HG03460 (cell line): Measurements from ENCODE around the gene SNAPC5.
"Not testable (repeated sequence)": the region's sequence is repeated elsewhere in the genome, so short reads cannot be mapped to it uniquely, and the experiment has no call there.

Experiments
- ATAC-seq: cut with Tn5 transposase; IDR thresholded peaks from one replicate; pipeline ENCODE4 v1.9.1; 2021; ENCODE audit not compliant: unreplicated experiment

SNAPC5 gene

DNA sequence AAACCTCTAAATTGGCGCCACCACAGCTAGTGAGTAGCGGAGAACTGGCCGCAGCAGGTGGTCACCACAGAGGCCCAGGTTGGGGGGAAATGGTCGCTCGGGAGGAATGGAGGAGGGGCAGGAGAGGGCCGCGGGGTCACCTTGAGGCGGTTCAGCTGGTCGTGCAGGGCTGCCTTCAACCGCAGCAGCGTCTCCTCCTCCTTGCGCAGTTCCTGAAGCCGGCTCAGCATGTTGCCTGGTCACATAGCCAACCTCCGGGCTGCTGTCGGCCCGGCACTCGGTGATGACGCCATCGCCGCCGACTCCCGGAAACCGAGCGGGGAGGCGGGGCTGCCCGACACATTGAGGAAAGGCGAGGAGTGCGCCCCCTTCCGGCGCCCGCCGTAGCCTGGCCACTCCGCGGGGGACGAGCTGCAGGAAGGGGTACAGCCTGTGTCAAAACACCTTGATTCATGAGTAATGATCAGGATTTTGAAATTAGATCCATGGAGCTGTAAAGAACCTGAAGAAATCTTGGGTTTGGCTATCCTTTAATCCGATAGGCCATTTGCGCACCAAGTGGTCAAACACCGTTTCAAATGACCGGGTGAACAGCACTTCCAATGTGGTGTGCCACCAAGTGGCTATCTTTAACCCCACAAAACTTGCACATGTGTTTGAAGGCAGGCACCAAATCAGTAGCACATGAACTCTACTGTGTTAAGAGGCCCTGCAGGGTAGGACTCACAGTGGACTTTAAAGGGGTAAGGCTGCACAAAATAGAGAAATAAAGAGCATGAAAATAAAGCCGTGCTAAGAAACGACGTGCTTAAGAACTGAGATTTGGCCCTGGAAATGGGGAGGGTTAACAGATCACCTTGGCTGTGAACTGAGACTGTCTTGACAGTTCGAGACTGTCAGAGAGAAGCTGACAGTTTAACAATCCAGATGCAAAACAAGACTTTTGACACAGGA, at the start of gene SNAPC5:
Gene SNAPC5 (minus strand): TSS at position 261 of the 954 bp plus-strand sequence. CDS start 31 bp downstream, at position 230.
- peak; percentile 87 for ATAC-seq

DNA sequence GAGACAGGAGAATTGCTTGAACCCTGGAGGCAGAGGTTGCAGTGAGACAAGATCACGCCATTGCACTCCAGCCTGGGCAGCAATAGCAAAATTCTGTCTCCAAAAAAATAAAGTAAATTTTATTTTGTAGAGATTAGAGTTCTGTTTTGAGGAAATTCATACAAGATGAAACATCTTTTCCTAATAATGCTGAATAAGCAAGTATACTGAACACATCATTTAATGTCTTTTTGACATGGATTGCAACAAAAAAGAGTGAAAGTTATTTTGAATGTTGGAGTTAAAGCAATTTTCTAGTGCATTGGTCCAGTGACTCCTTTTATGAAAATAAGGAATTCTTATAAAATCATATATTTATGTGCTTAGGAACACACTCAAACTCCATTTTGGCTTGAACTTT, 47.7 kb upstream of the SNAPC5 start:
- ATAC-seq, result no peak

- ATAC-seq, result no peak
Observed at GRCh38 chr15:66542896-66543295, 45.3 kb upstream of the SNAPC5 start.

GRCh38 chr15:66535056-66535455, 37.5 kb upstream of the SNAPC5 start:
- ATAC-seq, result no peak

DNA sequence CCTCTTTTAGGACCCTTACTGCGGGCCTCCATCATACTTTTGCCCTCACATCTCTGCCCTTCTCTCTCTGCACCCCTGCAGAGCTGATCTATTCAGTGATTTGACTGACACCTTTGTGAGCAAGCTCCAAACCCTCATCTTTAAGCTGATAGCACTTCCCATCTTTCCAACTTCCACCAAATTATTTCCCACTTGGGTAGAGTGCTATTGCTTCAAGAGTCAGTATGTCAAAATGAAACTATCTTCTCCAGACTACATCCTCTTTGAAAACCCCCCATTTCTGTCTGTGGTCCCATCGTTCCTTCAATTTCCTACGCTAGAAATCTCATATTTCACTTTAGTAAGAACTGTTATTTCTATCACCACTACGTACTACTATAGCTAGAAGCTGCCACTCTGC, 27.3 kb upstream of the SNAPC5 start:
- ATAC-seq, result no peak

DNA sequence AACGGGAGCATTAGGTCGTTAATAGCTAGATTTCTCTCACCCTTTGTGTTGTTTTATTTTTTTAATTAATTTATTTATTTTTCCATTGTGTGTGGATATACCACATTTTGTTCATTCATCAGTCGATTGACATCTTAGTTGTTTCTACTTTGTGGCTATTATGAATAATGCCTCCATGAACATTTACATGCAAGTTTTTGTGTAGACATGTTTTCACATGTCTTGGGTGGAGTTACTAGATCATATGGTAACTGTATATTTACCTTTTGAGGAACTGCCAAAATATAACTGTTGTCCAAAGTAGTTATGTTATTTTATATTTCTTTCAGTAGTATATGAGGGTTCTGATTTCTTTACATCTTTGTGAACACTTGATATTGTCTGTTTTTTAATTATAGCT, 26.4 kb upstream of the SNAPC5 start:
- ATAC-seq, result no peak

DNA sequence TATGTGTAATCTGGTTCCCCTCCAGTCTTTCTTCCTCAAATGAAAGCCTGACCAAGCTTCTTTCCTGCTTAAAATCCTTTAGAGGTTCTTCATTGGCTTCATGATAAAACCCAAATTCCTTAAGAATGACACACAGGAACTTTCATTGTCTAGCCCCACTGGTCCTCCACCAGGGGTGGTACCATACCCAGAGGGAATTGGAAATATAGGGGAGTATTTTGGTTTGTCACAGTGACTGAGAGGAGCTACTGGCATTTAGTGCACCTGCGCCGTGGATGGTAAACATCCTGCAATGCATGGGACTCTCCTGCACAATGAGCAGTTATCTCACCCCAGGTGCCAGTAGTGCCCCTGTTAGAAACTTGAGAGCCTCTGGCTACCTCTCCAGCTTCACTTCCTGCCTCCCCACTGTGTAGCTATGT, 18.4 kb upstream of the SNAPC5 start:
- no peak for ATAC-seq

GRCh38 chr15:66514586-66514985, 17.0 kb upstream of the SNAPC5 start:
- ATAC-seq, result no peak

DNA sequence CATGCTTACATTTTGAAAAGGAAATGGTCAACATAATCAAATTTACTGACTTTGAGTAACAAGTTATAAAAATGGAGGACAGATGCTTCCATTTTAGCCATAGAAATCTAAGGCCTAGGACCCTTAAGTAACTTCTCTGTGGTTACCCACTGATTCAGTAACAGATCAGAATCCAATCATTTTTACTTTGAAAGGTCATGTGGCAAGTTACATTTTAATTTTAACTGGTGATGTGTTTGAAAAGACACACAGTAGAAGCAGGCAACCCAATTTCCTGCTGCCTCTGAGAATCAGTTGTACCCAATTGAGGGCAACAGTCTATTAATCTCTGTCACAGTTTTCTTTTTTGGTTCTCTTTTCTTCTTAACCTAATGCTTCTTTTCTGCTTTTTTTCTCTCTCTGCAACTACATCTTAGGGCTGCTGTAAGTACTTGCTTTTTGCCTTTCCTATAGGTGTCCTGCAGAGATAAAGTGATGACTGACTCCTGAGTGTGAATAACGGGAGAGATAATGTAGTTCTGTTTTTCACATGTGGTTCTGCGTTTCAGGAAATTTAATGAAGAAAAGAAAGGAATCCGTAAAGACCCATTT, 10.8 kb upstream of the SNAPC5 start:
- no peak for ATAC-seq

- no peak for ATAC-seq
Observed at GRCh38 chr15:66505818-66506217, 8.3 kb upstream of the SNAPC5 start.

DNA sequence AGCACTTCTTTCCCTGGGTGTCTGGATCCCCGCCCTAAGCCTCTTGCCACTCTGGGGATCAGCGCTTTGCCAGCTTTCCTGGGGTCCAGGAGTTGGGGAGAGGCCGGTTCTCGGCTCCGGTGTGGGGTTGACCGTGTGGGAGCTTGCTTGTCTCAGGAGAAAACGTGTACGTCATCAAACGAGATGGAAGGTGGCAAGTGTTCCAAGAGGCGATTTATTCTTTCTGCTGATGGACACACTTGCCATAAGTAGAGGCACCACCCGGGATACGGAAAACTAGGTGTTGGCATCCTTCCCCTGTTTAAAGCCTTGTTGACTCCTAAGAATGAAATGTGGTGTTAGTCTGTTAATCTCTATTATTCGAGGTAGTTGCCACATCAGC, 7.9 kb upstream of the SNAPC5 start:
- no peak for ATAC-seq

DNA sequence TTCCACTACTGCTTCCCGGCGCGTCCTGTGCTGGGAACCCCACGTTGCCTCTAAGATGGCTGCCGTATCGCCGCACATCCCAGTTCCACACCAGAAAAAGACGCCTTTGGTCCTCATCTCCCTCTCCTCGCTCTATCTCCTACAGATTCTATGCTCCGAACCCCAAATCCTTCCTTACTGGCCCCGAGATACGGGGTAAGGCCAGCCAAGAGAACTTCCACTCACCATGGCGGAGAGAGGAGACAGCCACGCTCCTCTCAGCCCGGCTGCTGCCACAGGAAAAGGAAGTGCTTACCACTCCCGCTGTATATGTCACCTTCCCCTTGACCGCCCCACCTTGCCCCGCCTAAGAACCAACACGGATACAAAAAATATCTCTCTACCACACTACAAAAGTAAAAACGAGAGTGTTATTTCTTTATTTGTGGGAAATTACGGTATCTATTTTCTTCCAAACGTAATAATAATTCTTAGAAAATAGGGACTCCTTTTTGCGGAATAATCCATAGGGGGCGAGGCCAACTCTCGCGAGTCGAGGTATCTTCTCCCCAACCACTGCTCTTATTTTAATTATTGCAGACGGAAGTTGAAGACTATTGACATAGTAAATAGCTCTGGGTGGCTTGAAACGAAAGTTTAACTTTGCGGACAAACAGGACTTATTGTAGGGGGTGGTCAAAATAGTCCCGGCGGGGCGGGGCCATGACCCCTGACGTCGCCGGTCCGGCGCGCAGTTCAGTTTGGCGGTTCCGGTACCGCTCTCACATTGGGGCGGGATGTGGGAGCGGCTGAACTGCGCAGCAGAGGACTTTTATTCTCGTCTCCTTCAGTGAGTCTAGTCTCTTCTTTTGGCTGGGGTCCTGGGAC, 7.2 kb upstream of the SNAPC5 start, which contains the start of the genes RPL4 and ZWILCH:
Gene RPL4 (minus strand): TSS at position 293 of the 867 bp plus-strand sequence. CDS start 65 bp downstream, at position 228.
Gene ZWILCH (plus strand): TSS at position 764 of the 867 bp plus-strand sequence. CDS start 13 bp downstream, at position 777.
- ATAC-seq, result peak; percentile 74

GRCh38 chr15:66503780-66504562, 6.4 kb upstream of the SNAPC5 start:
- no peak for ATAC-seq

- ATAC-seq, result not testable (repeated sequence)
Observed at GRCh38 chr15:66503041-66503648, 5.6 kb upstream of the SNAPC5 start.

DNA sequence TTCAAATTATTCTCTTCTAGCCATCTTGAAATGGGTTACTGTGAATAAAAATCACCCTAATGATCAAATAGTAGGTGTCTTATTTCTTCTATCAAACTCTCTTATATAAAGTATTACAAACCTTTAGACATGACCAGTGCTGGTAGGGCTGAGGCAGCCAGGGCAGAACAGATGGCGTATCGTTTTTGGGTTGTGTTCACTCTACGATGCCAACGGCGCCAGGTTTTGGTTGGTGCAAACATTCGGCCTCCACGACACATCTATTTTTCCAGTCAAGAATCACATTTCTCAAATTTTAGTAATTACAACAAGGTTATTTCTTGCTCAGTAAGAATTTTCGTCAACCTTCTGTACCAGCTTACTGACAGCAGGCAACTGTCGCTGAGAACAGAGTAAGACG, 4.9 kb upstream of the SNAPC5 start:
- no peak for ATAC-seq

- ATAC-seq, result not testable (repeated sequence)
Observed at GRCh38 chr15:66500346-66500745, 2.8 kb upstream of the SNAPC5 start.

- ATAC-seq, result no peak
Observed at GRCh38 chr15:66498501-66499386, 1.2 kb upstream of the SNAPC5 start.

DNA sequence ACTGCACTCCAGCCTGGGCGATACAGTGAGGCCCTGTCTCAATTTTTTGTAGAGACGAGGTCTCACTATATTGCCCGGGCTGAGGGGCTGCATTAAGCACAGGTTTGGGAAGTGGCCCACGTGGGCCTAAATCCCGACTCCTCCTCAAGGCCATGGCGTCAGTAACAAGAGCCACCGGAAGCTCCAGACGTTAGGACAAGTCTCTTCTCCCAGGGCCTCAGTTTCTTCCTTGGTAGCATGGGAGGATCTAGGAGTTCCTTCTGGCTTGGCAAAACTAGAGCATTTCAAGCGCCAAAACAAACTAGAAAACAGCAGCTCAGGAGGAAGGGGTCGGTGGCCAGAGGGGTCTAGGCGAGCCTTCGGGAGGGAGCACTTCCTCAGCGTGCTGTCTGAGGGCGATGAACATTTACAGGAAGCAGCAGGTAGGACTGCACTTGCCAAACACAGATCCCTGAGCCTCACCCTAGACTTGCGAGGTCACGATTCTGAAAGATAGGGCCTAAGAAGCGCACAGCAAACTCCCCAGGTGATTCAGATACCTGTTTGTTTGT, 536 bp downstream of the SNAPC5 start:
- ATAC-seq, result no peak

- ATAC-seq, result no peak
Observed at GRCh38 chr15:66494262-66494661, 3.3 kb downstream of the SNAPC5 start.
